GM23338 (cell line): ENCODE measurements around the gene CNTNAP2.

ENCODE experiments used
- CREB1 ChIP-seq: fragments of 250-450 bp; sonication (Bioruptor Pico); IDR thresholded peaks from 2 replicates; pipeline ENCODE4 v1.5.0; 2020; ENCODE audit warnings: low read depth, mild to moderate bottlenecking, moderate library complexity
- EZH2 ChIP-seq: fragments of 200-600 bp; sonication (generic); IDR thresholded peaks from one replicate; pipeline ENCODE4 v1.8.0; 2017; ENCODE audit warnings: antibody characterized with exemption, mild to moderate bottlenecking, low read depth; ENCODE audit not compliant: unreplicated experiment
- EZH2phosphoT487 ChIP-seq: fragments of 200-600 bp; sonication (generic); IDR thresholded peaks from one replicate; pipeline ENCODE4 v1.8.1; 2018; ENCODE audit warnings: antibody characterized with exemption; ENCODE audit not compliant: unreplicated experiment
- JUNB ChIP-seq: IDR thresholded peaks from one replicate; pipeline ENCODE4 v1.6.1; 2016; ENCODE audit warnings: antibody characterized with exemption; ENCODE audit not compliant: unreplicated experiment
- NANOG ChIP-seq: IDR thresholded peaks from 2 replicates; pipeline ENCODE4 v1.6.1; 2016; ENCODE audit warnings: antibody characterized with exemption, borderline replicate concordance
- POLR2AphosphoS5 ChIP-seq: IDR thresholded peaks from 2 replicates; pipeline ENCODE4 v1.6.1; 2016; ENCODE audit warnings: antibody characterized with exemption, low read depth
- STAT1 ChIP-seq: IDR thresholded peaks from one replicate; pipeline ENCODE4 v1.6.1; 2016; ENCODE audit warnings: antibody characterized with exemption; ENCODE audit not compliant: unreplicated experiment
- ZNF114 ChIP-seq: fragments of 250-450 bp; sonication (Bioruptor Pico); IDR thresholded peaks from 2 replicates; pipeline ENCODE4 v1.5.0; 2020; ENCODE audit warnings: mild to moderate bottlenecking, moderate library complexity
- ZNF331 ChIP-seq: fragments of 250-450 bp; sonication (Bioruptor Pico); IDR thresholded peaks from 2 replicates; pipeline ENCODE4 v1.5.0; 2020; ENCODE audit warnings: low read depth, mild to moderate bottlenecking, moderate library complexity
- TF ChIP-seq, protein P1 (sequence below), 2 experiments: fragments of 200-600 bp in 1 of 2; sonication (generic) in 1 of 2; conservative IDR thresholded peaks; 2 replicates each; pipeline versions ENCODE4 v1.5.1 to v1.6.1; 2016 to 2017; ENCODE audit warnings: antibody characterized with exemption in 2 of 2, low read depth in 2 of 2, mild to moderate bottlenecking in 2 of 2, moderate library complexity in 1 of 2
- TF ChIP-seq, protein P2 (sequence below): IDR thresholded peaks from one replicate; pipeline ENCODE4 v1.6.1; 2018; ENCODE audit warnings: antibody characterized with exemption; ENCODE audit not compliant: unreplicated experiment
- TF ChIP-seq, protein P3 (sequence below): IDR thresholded peaks from 2 replicates; pipeline ENCODE4 v1.6.1; 2016; ENCODE audit warnings: antibody characterized with exemption

DNA sequence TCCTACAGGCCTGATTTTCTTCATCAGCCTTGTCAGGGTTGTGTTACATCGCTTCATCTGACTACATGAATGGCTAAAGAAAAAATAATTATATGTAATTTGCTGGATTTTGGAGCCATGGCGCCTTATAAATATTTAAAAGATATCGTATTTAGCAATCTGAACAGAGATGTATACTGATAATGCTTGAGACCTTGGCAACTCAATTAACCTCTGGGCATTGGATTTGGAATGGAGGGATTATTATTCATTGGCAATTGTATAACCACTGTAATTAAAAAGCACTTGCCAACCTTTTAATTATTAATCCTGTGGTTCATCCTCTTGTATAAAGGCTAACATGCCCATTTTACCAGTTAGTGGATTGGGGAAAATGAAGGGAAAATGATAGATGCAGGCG is 745.1 kb downstream of the CNTNAP2 start:
- TF ChIP-seq, protein P1, sequence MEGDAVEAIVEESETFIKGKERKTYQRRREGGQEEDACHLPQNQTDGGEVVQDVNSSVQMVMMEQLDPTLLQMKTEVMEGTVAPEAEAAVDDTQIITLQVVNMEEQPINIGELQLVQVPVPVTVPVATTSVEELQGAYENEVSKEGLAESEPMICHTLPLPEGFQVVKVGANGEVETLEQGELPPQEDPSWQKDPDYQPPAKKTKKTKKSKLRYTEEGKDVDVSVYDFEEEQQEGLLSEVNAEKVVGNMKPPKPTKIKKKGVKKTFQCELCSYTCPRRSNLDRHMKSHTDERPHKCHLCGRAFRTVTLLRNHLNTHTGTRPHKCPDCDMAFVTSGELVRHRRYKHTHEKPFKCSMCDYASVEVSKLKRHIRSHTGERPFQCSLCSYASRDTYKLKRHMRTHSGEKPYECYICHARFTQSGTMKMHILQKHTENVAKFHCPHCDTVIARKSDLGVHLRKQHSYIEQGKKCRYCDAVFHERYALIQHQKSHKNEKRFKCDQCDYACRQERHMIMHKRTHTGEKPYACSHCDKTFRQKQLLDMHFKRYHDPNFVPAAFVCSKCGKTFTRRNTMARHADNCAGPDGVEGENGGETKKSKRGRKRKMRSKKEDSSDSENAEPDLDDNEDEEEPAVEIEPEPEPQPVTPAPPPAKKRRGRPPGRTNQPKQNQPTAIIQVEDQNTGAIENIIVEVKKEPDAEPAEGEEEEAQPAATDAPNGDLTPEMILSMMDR (conservative IDR thresholded peaks at IDR 0.05; ENCODE audit: low read depth in 2 of 2) = no peak
- TF ChIP-seq, protein P2, sequence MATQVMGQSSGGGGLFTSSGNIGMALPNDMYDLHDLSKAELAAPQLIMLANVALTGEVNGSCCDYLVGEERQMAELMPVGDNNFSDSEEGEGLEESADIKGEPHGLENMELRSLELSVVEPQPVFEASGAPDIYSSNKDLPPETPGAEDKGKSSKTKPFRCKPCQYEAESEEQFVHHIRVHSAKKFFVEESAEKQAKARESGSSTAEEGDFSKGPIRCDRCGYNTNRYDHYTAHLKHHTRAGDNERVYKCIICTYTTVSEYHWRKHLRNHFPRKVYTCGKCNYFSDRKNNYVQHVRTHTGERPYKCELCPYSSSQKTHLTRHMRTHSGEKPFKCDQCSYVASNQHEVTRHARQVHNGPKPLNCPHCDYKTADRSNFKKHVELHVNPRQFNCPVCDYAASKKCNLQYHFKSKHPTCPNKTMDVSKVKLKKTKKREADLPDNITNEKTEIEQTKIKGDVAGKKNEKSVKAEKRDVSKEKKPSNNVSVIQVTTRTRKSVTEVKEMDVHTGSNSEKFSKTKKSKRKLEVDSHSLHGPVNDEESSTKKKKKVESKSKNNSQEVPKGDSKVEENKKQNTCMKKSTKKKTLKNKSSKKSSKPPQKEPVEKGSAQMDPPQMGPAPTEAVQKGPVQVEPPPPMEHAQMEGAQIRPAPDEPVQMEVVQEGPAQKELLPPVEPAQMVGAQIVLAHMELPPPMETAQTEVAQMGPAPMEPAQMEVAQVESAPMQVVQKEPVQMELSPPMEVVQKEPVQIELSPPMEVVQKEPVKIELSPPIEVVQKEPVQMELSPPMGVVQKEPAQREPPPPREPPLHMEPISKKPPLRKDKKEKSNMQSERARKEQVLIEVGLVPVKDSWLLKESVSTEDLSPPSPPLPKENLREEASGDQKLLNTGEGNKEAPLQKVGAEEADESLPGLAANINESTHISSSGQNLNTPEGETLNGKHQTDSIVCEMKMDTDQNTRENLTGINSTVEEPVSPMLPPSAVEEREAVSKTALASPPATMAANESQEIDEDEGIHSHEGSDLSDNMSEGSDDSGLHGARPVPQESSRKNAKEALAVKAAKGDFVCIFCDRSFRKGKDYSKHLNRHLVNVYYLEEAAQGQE = no peak
- TF ChIP-seq EZH2 (no peak), ZNF331 (no peak), ZNF114 (no peak), NANOG (no peak), EZH2phosphoT487 (no peak), POLR2AphosphoS5 (no peak), JUNB (no peak), CREB1 (CRISPR knock-in tag) (no peak), STAT1 (no peak)
- TF ChIP-seq, protein P3, sequence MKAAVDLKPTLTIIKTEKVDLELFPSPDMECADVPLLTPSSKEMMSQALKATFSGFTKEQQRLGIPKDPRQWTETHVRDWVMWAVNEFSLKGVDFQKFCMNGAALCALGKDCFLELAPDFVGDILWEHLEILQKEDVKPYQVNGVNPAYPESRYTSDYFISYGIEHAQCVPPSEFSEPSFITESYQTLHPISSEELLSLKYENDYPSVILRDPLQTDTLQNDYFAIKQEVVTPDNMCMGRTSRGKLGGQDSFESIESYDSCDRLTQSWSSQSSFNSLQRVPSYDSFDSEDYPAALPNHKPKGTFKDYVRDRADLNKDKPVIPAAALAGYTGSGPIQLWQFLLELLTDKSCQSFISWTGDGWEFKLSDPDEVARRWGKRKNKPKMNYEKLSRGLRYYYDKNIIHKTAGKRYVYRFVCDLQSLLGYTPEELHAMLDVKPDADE = no peak
